WTC11 (cell line): ENCODE results near the gene AHNAK.

Source experiments
- CTCF ChIP-seq: fragments of 200-600 bp; IDR thresholded peaks from 2 replicates; pipeline ENCODE4 v1.8.0; 2022; ENCODE audit warnings: antibody characterized with exemption
- IRF2 ChIP-seq: sonication (generic); formaldehyde crosslinking; IDR thresholded peaks from 2 replicates; pipeline ENCODE4 v1.8.0; 2022; ENCODE audit warnings: low read depth, missing genetic modification reagents, borderline replicate concordance
- PRDM15 ChIP-seq: sonication (generic); formaldehyde crosslinking; IDR thresholded peaks from 2 replicates; pipeline ENCODE4 v1.8.0; 2022; ENCODE audit warnings: missing genetic modification reagents
- RELA ChIP-seq: sonication (generic); formaldehyde crosslinking; IDR thresholded peaks from 2 replicates; pipeline ENCODE4 v1.8.1; 2022; ENCODE audit warnings: missing genetic modification reagents, mild to moderate bottlenecking, borderline replicate concordance
- SMAD3 ChIP-seq: sonication (generic); formaldehyde crosslinking; IDR thresholded peaks from 2 replicates; pipeline ENCODE4 v1.8.0; 2022; ENCODE audit warnings: missing genetic modification reagents, mild to moderate bottlenecking, borderline replicate concordance
- ZNF512 ChIP-seq: sonication (generic); formaldehyde crosslinking; IDR thresholded peaks from 2 replicates; pipeline ENCODE4 v1.8.1; 2022; ENCODE audit warnings: missing genetic modification reagents, borderline replicate concordance
- TF ChIP-seq, protein P1 (sequence below): sonication (generic); formaldehyde crosslinking; IDR thresholded peaks from 2 replicates; pipeline ENCODE4 v1.8.0; 2022; ENCODE audit warnings: mild to moderate bottlenecking, missing genetic modification reagents
- TF ChIP-seq, protein P2 (sequence below): sonication (generic); formaldehyde crosslinking; conservative IDR thresholded peaks from 2 replicates; pipeline ENCODE4 v1.8.1; 2022; ENCODE audit warnings: mild to moderate bottlenecking, missing genetic modification reagents

DNA sequence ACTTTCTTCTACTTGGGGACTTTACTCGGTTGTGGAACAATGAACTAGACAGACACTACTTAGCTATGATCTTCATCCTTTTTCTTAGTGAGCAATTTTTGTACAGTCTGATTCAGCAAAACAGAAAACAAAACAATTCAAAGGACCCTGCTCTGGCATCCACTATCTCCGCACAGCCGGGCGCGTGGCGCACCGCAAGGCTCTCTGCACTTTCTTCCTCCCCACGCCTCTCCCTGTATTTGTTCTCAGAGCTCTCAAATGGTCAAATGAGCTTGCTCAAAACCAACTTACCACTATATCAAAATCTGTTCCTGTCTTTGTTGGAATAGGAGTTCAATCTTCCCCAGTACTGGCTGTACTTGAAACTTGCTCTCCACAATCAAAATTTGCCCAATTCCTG lies 19.6 kb upstream of the AHNAK start:
- TF ChIP-seq, protein P1, sequence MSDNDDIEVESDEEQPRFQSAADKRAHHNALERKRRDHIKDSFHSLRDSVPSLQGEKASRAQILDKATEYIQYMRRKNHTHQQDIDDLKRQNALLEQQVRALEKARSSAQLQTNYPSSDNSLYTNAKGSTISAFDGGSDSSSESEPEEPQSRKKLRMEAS (CRISPR knock-in tag): no peak
- TF ChIP-seq CTCF: no peak
- TF ChIP-seq, protein P2, sequence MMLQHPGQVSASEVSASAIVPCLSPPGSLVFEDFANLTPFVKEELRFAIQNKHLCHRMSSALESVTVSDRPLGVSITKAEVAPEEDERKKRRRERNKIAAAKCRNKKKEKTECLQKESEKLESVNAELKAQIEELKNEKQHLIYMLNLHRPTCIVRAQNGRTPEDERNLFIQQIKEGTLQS (CRISPR knock-in tag): no peak
- TF ChIP-seq ZNF512 (CRISPR knock-in tag): no peak
- TF ChIP-seq RELA (CRISPR knock-in tag): no peak
- no peak for TF ChIP-seq PRDM15
- no peak for TF ChIP-seq IRF2 (CRISPR knock-in tag)
- TF ChIP-seq SMAD3: no peak
